ENCODE data around the gene AGBL5. TPM values are rescaled to one million over a fixed set of nuclear protein-coding genes. Genes with fewer than 3 reads are reported as not detected.

The AGBL5 gene
- total RNA-seq, 1 experiment from 2014 or later = 28.1 TPM

GRCh38 chr2:27077231-27077630, 25.8 kb downstream of the AGBL5 start:
- DNase-seq (ENCODE audit: low spot score) = no peak

DNA sequence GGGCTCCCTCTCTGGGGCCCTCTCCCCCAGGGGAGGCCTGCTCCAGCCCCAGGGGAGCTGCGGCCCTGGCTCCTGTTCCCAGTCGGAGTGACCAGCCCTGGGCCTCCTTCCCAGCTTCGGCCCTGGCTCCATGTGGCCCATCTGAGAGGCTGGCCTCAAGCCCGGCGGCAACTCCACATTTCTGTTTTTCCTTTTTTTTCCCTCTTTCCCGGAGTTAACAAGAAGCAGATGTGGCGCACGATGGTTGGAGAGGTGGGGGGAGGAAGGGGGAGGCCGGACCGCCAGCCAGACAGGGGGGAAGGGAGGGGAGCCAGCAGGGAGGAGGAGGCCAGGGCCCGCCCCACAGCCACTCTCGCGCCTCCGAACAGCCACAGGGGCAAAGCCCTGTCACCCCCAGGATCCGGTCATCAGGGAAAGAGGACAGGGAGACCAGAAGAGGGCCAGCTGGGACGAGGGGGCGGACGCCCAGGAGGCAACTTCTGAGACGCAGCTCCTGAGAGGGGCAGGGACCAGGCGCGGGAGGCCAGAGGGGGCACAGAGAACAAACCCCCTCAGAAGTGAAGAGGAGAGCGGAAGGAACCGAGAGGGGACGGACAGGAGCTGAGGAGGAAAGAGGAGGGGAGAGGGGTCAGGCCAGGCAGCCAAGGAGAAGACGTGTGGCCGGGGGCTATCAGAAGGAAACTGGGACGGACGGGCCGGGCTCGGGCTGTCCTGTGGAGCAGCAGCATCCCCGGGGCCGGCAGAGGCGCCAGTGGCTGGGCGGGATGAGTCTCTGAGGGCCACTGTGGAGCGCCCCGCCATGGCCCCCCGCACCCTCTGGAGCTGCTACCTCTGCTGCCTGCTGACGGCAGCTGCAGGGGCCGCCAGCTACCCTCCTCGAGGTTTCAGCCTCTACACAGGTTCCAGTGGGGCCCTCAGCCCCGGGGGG, 27.1 kb downstream of the AGBL5 start, which contains the start of gene EMILIN1:
TSS of gene EMILIN1 (plus strand) at position 349 of the 928 bp plus-strand sequence. CDS start at position 800, 451 bp downstream.
- DNase-seq (ENCODE audit: low spot score) = no peak

GRCh38 chr2:27079233-27080139, 28.0 kb downstream of the AGBL5 start:
- no peak for DNase-seq (ENCODE audit: low spot score)

DNA sequence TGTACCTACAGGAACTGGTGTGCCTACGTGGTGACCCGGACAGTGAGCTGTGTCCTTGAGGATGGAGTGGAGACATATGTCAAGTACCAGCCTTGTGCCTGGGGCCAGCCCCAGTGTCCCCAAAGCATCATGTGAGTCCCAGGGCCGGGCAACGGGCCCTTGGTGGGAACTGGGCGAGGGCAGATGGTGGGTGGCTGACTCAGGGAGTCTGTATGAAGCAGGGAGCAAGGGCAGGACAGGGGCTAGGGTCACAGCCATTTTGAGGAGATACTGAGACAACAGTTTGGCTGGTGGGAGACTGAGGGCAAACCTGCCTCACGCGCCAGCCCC, 28.6 kb downstream of the AGBL5 start:
- DNase-seq (ENCODE audit: low spot score) = no peak

DNA sequence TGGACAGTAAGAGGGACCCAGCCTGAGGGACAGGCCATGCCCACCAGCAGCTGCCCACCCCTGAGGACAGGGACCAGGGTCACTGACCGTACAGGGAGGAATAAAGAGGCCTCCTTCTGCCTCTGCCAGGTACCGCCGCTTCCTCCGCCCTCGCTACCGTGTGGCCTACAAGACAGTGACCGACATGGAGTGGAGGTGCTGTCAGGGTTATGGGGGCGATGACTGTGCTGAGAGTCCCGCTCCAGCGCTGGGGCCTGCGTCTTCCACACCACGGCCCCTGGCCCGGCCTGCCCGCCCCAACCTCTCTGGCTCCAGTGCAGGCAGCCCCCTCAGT, 29.1 kb downstream of the AGBL5 start:
- DNase-seq (ENCODE audit: low spot score) = no peak

GRCh38 chr2:27081984-27082772, 30.7 kb downstream of the AGBL5 start:
- no peak for DNase-seq (ENCODE audit: low spot score)

DNA sequence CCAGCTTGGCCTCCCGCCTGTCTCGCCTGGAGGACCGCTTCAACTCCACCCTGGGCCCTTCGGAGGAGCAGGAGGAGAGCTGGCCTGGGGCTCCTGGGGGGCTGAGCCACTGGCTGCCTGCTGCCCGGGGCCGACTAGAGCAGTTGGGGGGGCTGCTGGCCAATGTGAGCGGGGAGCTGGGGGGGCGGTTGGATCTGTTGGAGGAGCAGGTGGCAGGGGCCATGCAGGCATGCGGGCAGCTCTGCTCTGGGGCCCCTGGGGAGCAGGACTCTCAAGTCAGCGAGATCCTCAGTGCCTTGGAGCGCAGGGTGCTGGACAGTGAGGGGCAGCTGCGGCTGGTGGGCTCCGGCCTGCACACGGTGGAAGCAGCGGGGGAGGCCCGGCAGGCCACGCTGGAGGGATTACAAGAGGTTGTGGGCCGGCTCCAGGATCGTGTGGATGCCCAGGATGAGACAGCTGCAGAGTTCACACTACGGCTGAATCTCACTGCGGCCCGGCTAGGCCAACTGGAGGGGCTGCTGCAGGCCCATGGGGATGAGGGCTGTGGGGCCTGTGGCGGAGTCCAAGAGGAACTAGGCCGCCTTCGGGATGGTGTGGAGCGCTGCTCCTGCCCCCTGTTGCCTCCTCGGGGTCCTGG, 31.4 kb downstream of the AGBL5 start:
- no peak for DNase-seq (ENCODE audit: low spot score)

DNA sequence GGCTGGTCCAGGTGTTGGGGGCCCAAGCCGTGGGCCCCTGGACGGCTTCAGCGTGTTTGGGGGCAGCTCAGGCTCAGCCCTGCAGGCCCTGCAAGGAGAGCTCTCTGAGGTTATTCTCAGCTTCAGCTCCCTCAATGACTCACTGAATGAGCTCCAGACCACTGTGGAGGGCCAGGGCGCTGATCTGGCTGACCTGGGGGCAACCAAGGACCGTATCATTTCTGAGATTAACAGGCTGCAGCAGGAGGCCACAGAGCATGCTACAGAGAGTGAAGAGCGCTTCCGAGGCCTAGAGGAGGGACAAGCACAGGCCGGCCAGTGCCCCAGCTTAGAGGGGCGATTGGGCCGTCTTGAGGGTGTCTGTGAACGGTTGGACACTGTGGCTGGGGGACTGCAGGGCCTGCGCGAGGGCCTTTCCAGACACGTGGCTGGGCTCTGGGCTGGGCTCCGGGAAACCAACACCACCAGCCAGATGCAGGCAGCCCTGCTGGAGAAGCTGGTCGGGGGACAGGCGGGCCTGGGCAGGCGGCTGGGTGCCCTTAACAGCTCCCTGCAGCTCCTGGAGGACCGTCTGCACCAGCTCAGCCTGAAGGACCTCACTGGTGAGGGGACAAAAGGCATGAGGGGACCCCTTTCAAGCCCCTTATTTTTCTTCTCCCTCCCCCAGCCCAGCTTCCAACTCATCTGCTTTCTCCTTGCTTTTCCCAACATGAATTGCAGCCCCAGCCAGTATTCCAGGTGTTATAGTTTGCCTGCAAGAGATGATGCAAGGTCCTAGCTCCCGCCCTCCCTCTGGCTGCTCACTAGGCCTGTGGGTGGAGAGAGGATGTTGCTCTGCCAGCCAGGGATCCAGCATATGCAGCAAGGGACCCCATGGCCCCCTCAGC, 32.2 kb downstream of the AGBL5 start:
- no peak for DNase-seq (ENCODE audit: low spot score)

- no peak for DNase-seq (ENCODE audit: low spot score)
Observed at GRCh38 chr2:27084297-27085061, 33.0 kb downstream of the AGBL5 start.

DNA sequence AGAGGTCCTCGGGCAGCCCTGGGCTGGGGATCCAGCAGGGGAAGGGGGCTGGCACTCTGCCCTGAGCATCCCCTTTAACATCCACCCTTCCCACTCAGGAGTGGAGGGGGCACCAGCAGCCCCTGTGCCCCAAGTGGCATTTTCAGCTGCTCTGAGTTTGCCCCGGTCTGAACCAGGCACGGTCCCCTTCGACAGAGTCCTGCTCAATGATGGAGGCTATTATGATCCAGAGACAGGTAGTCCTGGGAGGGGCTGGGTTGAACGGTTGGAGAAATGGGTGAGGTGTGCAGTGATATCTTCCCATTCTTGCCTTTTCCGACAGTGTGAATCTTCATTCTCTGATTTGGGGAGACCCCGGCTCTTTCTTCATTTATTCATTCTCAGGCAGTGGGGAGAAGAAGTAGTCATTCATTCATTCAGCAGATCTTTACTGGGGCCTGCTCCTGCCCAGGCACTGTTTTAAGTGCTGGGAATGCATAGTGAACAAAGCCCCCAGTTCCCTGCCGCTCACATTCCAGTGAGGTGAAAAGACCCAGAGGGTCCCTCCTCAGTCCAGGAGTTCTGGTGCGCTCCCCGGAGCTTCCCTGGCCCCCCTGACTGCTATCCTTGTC, 33.7 kb downstream of the AGBL5 start:
- no peak for DNase-seq (ENCODE audit: low spot score)

DNA sequence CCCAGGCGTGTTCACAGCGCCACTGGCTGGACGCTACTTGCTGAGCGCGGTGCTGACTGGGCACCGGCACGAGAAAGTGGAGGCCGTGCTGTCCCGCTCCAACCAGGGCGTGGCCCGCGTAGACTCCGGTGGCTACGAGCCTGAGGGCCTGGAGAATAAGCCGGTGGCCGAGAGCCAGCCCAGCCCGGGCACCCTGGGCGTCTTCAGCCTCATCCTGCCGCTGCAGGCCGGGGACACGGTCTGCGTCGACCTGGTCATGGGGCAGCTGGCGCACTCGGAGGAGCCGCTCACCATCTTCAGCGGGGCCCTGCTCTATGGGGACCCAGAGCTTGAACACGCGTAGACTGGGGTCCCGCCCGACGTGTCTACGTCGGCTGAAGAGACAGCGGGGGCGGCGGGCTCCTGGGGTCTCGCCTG, 34.2 kb downstream of the AGBL5 start:
- DNase-seq (ENCODE audit: low spot score) = peak; percentile 50

DNA sequence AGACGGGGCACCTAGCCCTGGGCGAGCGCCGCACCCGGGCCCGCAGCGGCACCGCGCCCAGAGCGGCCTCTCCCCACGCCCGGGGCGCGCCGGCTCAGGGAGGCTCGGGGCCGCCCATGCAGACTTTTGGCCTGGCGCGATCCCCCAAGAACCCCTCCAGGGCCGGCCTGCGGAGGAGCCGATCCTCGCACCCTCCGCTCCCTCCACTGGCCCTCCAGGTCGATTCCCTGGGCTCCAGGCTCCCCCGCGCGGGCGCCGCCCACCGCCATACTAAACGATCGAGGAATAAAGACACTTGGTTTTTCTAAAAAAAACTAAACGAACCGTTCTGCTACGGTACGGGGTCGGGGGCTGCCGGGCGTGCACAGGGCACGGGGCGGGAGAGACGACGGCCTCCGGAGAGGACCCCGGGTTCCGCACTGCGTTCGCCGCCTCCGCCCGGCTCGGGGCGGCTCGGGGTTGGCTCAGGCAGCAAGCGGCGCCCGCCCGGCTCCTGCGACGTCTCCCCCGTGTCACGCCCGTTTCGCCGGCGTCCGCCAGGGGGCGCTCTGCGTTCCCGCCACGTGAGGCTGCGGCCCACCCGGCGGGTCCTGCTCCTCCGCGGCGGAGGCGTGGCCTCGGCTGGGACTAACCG, 34.7 kb downstream of the AGBL5 start:
- peak; percentile 91 for DNase-seq (ENCODE audit: low spot score)

DNA sequence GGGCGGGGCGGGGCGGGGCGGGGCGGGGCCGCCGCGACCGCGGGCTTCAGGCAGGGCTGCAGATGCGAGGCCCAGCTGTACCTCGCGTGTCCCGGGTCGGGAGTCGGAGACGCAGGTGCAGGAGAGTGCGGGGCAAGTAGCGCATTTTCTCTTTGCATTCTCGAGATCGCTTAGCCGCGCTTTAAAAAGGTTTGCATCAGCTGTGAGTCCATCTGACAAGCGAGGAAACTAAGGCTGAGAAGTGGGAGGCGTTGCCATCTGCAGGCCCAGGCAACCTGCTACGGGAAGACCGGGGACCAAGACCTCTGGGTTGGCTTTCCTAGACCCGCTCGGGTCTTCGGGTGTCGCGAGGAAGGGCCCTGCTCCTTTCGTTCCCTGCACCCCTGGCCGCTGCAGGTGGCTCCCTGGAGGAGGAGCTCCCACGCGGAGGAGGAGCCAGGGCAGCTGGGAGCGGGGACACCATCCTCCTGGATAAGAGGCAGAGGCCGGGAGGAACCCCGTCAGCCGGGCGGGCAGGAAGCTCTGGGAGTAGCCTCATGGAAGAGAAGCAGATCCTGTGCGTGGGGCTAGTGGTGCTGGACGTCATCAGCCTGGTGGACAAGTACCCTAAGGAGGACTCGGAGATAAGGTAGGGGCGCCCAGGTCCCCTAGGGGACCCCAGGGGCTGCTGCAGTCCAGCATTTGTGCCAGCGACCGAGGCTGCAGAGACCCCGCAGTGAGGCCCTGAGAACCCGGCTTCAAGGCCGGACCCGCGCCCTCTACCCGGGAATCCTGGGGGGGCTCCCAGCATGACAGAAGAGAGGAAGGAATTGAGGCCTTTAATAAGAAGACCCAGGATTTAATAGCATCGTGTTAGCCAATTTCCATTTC, 35.5 kb downstream of the AGBL5 start, which contains the start of gene KHK:
TSS of gene KHK (plus strand) at position 49 of the 870 bp plus-strand sequence. CDS start at position 537, 488 bp downstream.
- DNase-seq (ENCODE audit: low spot score) = peak; percentile 52

- DNase-seq (ENCODE audit: low spot score) = no peak
Observed at GRCh38 chr2:27087823-27088410, 36.4 kb downstream of the AGBL5 start.

GRCh38 chr2:27088634-27089033, 37.2 kb downstream of the AGBL5 start:
- DNase-seq (ENCODE audit: low spot score) = no peak

GRCh38 chr2:27089111-27089954, 37.9 kb downstream of the AGBL5 start:
- DNase-seq (ENCODE audit: low spot score) = no peak

All from HT-29 (cell line).